PC-3 (cell line): ENCODE measurements around the gene CS.

Experiments used
- EZH2 ChIP-seq: fragments of 300-600 bp; sonication (generic); IDR thresholded peaks from one replicate; pipeline ENCODE4 v1.6.1; 2017; ENCODE audit warnings: antibody characterized with exemption, mild to moderate bottlenecking, low read length; ENCODE audit not compliant: unreplicated experiment
- TF ChIP-seq, protein P1 (sequence below): fragments of 300-600 bp; sonication (generic); conservative IDR thresholded peaks from 2 replicates; pipeline ENCODE4 v1.5.1; 2017; ENCODE audit warnings: antibody characterized with exemption, low read depth, mild to moderate bottlenecking, low read length

DNA sequence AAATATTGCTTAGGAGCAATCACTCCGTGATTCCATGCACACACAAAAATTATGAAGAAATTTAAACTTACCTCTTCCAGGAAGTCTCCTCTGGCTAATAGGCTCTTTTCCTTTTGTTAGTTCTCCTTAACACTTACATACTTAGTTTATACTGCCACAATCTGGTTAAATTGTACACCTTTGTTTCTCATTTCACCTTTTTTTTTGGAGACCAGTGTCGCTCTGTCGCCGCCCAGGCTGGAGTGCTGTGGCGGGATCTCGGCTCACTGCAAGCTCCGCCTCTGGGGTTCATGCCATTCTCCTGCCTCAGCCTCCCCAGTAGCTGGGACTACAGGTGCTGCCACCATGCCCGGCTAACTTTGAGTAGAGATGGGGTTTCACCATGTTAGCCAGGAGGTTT is 39.8 kb downstream of the CS start:
- TF ChIP-seq, protein P1, sequence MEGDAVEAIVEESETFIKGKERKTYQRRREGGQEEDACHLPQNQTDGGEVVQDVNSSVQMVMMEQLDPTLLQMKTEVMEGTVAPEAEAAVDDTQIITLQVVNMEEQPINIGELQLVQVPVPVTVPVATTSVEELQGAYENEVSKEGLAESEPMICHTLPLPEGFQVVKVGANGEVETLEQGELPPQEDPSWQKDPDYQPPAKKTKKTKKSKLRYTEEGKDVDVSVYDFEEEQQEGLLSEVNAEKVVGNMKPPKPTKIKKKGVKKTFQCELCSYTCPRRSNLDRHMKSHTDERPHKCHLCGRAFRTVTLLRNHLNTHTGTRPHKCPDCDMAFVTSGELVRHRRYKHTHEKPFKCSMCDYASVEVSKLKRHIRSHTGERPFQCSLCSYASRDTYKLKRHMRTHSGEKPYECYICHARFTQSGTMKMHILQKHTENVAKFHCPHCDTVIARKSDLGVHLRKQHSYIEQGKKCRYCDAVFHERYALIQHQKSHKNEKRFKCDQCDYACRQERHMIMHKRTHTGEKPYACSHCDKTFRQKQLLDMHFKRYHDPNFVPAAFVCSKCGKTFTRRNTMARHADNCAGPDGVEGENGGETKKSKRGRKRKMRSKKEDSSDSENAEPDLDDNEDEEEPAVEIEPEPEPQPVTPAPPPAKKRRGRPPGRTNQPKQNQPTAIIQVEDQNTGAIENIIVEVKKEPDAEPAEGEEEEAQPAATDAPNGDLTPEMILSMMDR, result no peak
- TF ChIP-seq EZH2, result no peak
